ENCODE data around the gene SRGAP2. TPM values are rescaled to one million over a fixed set of nuclear protein-coding genes. Genes with fewer than 3 reads are reported as not detected.
"Not testable (repeated sequence)": the region's sequence is repeated elsewhere in the genome, so short reads cannot be mapped to it uniquely, and the experiment has no call there.

SRGAP2 gene
- total RNA-seq, 4 donors from 2014 or later: 81.2 to 161 (median 113) TPM

- DNase-seq (ENCODE audit: low spot score in 2 of 2); H3K4me3 ChIP-seq (ENCODE audit: low read depth, poor library complexity, severe bottlenecking); intact Hi-C loops (cut with DNase I; ENCODE audit: low total_unique reads): not testable (repeated sequence)
- 77 to 96% methylated on average over 2 to 3 of the region's 4 CpGs for WGBS, 2 donors
Measured at GRCh38 chr1:206186826-206187225, 16.5 kb upstream of the SRGAP2 start.

DNA sequence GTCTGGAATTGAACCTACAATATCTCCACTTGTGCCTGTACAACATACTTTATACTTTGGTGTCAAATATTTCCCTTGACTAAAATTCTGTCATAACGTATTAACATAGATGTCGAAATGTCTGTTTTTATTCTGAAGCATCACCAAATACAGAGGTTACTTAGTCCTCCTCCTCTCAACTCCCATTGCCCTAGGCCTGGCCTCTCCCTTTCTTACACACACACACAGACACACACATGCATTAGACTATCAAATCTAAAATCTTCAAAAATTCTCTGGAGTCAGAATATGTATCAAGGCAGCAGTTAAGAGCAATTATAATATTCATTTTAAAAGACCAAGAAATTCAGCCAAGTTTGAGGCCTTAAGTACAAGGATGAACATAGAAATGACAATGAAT, 8.2 kb upstream of the SRGAP2 start:
- WGBS, 2 donors: no CpG with 5 or more reads among the region's 2 CpGs
- H3K4me3 ChIP-seq (ENCODE audit: low read depth, poor library complexity, severe bottlenecking); DNase-seq (ENCODE audit: low spot score in 2 of 2); intact Hi-C loops (cut with DNase I; ENCODE audit: low total_unique reads): not testable (repeated sequence)

- intact Hi-C loops (cut with DNase I; ENCODE audit: low total_unique reads); H3K4me3 ChIP-seq (ENCODE audit: low read depth, poor library complexity, severe bottlenecking): not testable (repeated sequence)
- 90 to 93% methylated on average over 2 to 3 of the region's 3 CpGs for WGBS, 2 donors
Measured at GRCh38 chr1:206196748-206197424, 6.5 kb upstream of the SRGAP2 start.

DNA sequence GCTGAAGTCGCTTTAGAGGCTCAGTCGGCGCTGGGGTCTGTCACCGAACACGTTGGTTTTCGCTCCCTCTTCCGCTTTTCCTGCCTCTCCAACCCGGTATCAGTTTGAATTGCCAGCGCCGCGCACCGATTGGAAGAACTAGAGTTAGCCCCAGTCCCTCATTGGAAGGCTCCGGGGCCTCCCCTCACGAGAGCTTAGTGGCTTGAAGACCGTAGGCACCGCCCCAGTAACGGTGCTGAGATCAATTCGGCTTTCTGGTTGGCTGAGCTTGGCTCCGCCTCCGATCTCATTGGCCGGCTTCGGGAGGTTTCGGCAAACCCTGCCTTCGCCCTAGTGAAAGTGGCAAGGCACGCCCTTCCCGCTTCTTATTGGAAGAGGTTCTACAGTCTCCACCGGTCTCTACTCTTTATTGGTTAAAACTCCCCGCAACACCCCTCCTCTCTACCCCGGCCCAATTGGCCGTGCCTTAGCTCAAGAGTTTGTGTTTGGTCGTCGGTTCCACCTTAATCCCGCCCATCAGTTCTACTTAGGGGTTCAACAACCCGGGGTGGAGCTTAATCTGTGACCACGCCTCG, 465 bp upstream of the SRGAP2 start, which contains the start of gene FAM72A:
TSS of gene FAM72A (minus strand) at position 51 of the 575 bp plus-strand sequence. CDS start 814 bp downstream, outside the sequence.
- WGBS, 2 donors: 0 to 1% methylated on average over 15 of the region's 36 CpGs

More at GRCh38 chr1:206196748-206197424, 6.5 kb upstream of the SRGAP2 start:
- not testable (repeated sequence) for DNase-seq (ENCODE audit: low spot score in 2 of 2)

GRCh38 chr1:206204159-206204511, 794 bp downstream of the SRGAP2 start:
- intact Hi-C loops (cut with DNase I; ENCODE audit: low total_unique reads); H3K4me3 ChIP-seq (ENCODE audit: low read depth, poor library complexity, severe bottlenecking): not testable (repeated sequence)
- no CpG with 5 or more reads among the region's 25 CpGs for WGBS, 2 donors
- peak in 1 of 2 donors; percentile 66 for DNase-seq (ENCODE audit: low spot score in 2 of 2)

More for the DNA sequence above, 465 bp upstream of the SRGAP2 start, which contains the start of gene FAM72A:
- DNase-seq (ENCODE audit: low spot score in 2 of 2): peak; percentile 100
- intact Hi-C loops (cut with DNase I; ENCODE audit: low total_unique reads): not testable (repeated sequence)
- H3K4me3 ChIP-seq (ENCODE audit: low read depth, poor library complexity, severe bottlenecking): peak within 1 kb of the TSS; percentile 38

DNA sequence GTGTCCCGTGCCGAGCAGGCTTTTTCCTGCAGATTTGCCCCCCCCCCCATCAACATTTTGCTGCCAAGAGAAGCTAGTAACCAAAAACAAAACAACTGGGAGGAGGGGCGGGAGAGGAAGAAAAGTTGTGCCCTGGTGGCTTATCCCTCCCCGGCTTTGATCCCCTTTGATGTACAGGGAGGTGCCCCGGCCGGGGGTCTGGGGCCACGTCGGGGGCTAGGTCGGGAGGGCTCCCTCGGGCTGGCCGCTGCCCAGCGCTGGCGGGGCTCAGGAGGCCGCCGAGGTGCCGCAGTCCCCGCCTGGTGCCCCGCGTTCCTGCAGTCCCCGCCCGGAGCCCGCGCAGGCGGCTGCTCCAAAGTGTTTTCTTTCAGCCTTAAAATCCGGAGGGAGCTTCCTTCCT, 1.5 kb downstream of the SRGAP2 start:
- DNase-seq (ENCODE audit: low spot score in 2 of 2): peak in 1 of 2 donors; percentile 84
- H3K4me3 ChIP-seq (ENCODE audit: low read depth, poor library complexity, severe bottlenecking): peak overlapping the region; percentile 32
- intact Hi-C loops (cut with DNase I; ENCODE audit: low total_unique reads): not testable (repeated sequence)
- 1 to 3% methylated on average over 9 to 16 of the region's 25 CpGs for WGBS, 2 donors

DNA sequence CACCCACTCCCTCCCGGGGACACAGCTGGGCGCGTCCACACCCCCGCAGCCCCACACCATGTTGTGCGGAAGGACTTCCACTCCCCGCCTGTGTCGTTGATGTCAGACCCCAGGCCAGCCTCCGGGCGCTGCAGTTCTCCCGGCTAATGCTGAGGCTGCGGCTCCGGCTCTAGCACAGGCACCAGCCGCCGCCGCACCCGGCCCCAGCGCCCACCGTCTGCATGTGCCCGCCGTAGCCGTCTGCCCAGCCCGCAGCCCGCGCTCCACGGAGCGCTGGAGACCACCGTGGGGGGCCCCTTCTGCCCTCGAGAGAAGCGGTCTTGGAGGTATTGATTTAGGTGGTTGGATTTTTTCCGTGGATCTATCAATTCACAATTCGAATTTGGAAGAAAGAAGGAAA, 2.2 kb downstream of the SRGAP2 start:
- H3K4me3 ChIP-seq (ENCODE audit: low read depth, poor library complexity, severe bottlenecking); intact Hi-C loops (cut with DNase I; ENCODE audit: low total_unique reads); DNase-seq (ENCODE audit: low spot score in 2 of 2): not testable (repeated sequence)
- WGBS, 2 donors: no CpG with 5 or more reads among the region's 31 CpGs

DNA sequence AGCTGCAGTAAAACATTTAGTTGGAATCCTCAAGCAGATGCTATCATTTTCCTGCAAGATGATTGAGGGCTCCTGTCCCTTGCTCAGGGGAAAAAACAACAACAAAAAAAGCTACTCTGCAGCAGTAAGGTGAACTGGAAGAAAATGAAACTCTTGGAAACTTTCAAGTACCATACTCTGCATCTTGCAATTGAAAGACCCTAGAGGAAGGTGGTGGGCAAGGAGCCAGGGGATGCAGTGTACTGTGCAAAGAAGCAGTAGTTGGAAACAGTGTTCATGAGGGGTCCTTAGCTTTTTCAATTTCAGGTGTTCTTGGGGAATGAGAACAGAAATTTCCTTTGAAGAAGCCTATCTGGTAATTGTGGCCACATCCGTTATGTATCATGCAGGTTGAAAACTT, 7.5 kb downstream of the SRGAP2 start:
- DNase-seq (ENCODE audit: low spot score in 2 of 2); intact Hi-C loops (cut with DNase I; ENCODE audit: low total_unique reads); H3K4me3 ChIP-seq (ENCODE audit: low read depth, poor library complexity, severe bottlenecking): not testable (repeated sequence)
- WGBS, 2 donors: no CpG with 5 or more reads among the region's 1 CpG

DNA sequence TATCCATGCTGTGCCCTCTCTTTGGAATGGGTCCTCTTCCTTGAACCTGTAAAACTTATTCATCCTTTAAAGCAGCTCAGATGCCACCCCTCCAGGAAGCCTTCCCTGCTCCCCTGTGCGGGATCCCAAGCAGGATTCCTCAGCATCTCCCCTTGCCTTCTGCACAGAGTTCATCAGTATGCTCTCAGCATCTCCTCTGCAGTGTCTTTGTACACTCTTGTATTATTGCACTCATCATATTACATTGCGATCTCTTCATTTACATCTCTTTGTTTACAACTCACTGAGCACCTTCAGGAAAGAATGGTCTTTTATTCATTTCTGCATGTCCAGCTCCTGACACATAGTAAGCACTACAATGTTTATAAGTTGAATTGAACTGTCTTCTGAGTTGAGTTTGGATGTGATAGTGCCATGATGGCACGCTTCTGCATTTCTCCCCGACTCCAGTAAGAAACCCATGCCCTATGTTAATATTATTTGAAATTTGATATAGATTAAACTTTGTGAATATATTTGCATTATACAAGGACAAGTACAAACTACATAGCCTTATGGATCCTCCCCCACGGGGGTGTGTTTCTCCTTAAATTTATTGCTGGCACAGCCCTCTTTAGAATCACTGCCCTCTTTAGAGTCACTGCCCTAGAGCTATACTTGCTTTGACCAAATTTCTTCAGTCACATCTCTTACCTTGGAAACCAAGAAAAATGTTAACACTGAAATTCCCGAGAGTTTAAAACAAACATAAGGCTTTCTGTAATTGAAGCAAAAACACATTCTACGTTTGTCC, 12.5 kb downstream of the SRGAP2 start:
- H3K4me3 ChIP-seq (ENCODE audit: low read depth, poor library complexity, severe bottlenecking); intact Hi-C loops (cut with DNase I; ENCODE audit: low total_unique reads); DNase-seq (ENCODE audit: low spot score in 2 of 2): not testable (repeated sequence)
- WGBS, 2 donors: 87 to 88% methylated on average over 3 to 4 of the region's 7 CpGs

GRCh38 chr1:206218285-206218684, 14.9 kb downstream of the SRGAP2 start:
- DNase-seq (ENCODE audit: low spot score in 2 of 2); intact Hi-C loops (cut with DNase I; ENCODE audit: low total_unique reads); H3K4me3 ChIP-seq (ENCODE audit: low read depth, poor library complexity, severe bottlenecking): not testable (repeated sequence)
- 80 to 92% methylated on average over 2 of the region's 3 CpGs for WGBS, 2 donors

GRCh38 chr1:206218765-206219164, 15.4 kb downstream of the SRGAP2 start:
- WGBS, 2 donors: no CpG with 5 or more reads among the region's 2 CpGs
- DNase-seq (ENCODE audit: low spot score in 2 of 2); intact Hi-C loops (cut with DNase I; ENCODE audit: low total_unique reads); H3K4me3 ChIP-seq (ENCODE audit: low read depth, poor library complexity, severe bottlenecking): not testable (repeated sequence)

DNA sequence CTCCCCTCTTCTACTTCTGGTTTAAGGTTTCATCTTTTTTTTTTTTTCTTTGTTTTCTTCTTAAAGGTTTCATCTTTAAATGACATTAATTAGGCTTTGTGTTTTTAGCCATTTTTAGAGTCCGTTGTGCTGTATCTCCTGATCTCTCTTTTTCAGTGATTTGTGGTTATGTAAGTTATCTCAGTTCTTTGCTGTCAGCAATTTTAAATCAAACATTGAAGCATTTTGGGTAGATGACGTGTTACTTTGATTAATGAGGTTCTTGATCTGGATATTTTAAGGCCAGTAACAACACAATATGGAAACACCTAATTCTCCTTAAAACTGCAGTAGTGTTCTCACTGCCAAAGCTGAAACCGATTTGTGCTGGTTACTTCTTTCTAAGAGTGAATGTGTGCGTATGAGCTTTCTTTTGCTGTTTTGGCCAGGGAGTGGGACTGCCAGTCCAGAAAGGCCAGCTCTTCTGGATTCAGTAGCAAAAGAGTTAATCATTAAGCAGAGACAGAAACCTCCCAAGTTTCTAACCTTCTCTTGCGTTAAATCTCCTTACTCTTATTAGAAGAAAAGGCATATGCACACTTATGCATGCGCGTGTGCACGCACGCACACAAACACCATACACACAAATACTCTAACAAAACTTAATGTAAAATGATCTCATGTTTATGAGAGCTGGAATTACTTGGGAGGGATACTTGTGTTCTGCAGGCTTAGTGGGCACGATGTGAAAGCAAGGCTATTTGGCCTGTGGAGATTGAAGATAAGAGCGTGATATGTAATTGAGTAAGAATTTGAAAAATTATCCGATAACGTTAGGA, 16.4 kb downstream of the SRGAP2 start:
- WGBS, 2 donors: 39 to 59% methylated on average over 2 to 4 of the region's 13 CpGs
- intact Hi-C loops (cut with DNase I; ENCODE audit: low total_unique reads); DNase-seq (ENCODE audit: low spot score in 2 of 2); H3K4me3 ChIP-seq (ENCODE audit: low read depth, poor library complexity, severe bottlenecking): not testable (repeated sequence)

DNA sequence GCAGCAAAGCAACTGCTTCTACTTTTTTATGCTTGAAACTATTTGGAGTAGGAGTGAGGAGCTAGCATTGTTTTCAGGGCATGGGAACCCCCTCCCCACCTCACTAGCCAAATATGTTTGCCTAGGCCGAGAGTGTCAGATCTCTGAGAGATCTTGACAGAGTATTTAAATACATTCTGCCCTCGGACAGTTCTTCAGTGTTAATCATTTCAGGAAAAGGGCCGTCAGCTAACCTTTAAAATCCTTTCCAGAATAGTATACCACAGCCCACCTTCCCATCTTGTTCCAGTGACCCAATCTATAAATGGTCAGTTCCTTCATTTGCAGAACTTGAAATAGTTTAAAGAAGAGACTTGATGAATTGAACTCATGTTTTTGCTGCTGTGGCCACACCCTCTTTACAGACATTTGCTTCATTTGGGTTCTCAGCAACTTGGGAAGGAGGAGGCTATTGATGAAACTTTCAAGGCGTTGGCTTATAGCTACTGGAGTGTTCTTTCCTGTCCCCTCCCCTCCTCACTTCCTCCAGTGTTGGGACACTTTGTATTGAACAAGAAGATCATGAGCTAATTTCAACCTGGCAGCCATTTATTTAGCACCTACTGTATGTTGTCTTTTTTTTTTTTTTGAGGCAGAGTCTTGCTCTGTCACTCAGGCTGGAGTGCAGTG, 17.1 kb downstream of the SRGAP2 start:
- peak in 1 of 2 donors; percentile 55 for DNase-seq (ENCODE audit: low spot score in 2 of 2)
- H3K4me3 ChIP-seq (ENCODE audit: low read depth, poor library complexity, severe bottlenecking); intact Hi-C loops (cut with DNase I; ENCODE audit: low total_unique reads): not testable (repeated sequence)
- WGBS, 2 donors: 58 to 60% methylated on average over 4 of the region's 4 CpGs

DNA sequence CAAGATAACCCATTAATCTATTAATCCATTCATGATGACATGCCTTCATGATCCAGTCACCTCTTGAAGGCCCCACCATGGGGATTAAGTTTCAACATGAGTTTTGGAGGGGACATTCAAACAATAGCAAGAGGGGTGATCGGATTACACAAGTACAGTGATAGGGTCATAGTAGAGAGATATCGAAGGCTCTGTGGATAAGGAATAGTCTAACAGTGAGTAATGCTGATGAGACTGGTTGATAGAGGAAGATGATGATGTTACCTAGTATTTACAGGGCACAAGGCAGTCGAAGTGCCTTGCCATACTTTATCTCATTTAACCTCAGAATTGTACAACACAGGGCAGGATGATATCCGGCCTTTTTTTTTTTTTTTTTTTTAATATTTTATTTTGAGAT, 18.2 kb downstream of the SRGAP2 start:
- intact Hi-C loops (cut with DNase I; ENCODE audit: low total_unique reads); DNase-seq (ENCODE audit: low spot score in 2 of 2); H3K4me3 ChIP-seq (ENCODE audit: low read depth, poor library complexity, severe bottlenecking): not testable (repeated sequence)
- no CpG with 5 or more reads among the region's 4 CpGs for WGBS, 2 donors
